Naive thymus-derived CD4-positive, alpha-beta T cell (primary cell): ENCODE results near the gene LAG3. TPM values are rescaled to one million over a fixed set of nuclear protein-coding genes. Genes with fewer than 3 reads are reported as not detected.

ENCODE experiments used
- ATAC-seq: fragments of 150-1000 bp; cut with Tn5 transposase; 2 replicates; pipeline ENCODE4 v1.10.0; 2021; ENCODE audit warnings: mild to moderate bottlenecking, moderate library complexity
- CTCF ChIA-PET: fragments of 350-600 bp; sonication (Branson Sonifier 250); formaldehyde crosslinking; loops from one replicate; lab custom pipeline; 2021; ENCODE audit warnings: antibody characterized with exemption; lab: Charles Lee
- POLR2A ChIA-PET: fragments of 350-600 bp; sonication (Branson Sonifier 250); formaldehyde crosslinking; loops from one replicate; lab custom pipeline; 2021; ENCODE audit warnings: antibody characterized with exemption, inconsistent platforms; lab: Charles Lee
- DNase-seq, 9 donors: peaks; one replicate each; pipeline versions ENCODE4 v3.0.0 to v3.0.0-alpha.2; 2020 to 2022; ENCODE audit warnings: mixed read lengths in 1 of 9
- H3K27ac ChIP-seq: one replicate; pipeline ENCODE4 v1.7.0; 2013; ENCODE audit warnings: mild to moderate bottlenecking, low read depth, low read length, moderate library complexity
- H3K27me3 ChIP-seq, 2 donors: one replicate each; pipeline ENCODE4 v1.7.0; 2013; ENCODE audit warnings: low read length in 2 of 2, mild to moderate bottlenecking in 2 of 2, moderate library complexity in 2 of 2; ENCODE audit not compliant: control insufficient read depth in 2 of 2, insufficient read depth in 2 of 2
- H3K36me3 ChIP-seq, 3 experiments: 1 replicate in 2 of 3; 2 replicates in 1 of 3; pipeline ENCODE4 v1.7.0; 2013; ENCODE audit warnings: low read length in 3 of 3, mild to moderate bottlenecking in 3 of 3, moderate library complexity in 1 of 3; ENCODE audit not compliant: insufficient read depth in 3 of 3, control insufficient read depth in 2 of 3
- H3K4me1 ChIP-seq, 2 donors: one replicate each; pipeline ENCODE4 v1.7.0; 2013; ENCODE audit warnings: low read length in 2 of 2, mild to moderate bottlenecking in 2 of 2, moderate library complexity in 1 of 2; ENCODE audit not compliant: control insufficient read depth in 2 of 2, insufficient read depth in 2 of 2
- H3K4me3 ChIP-seq: 2 replicates; pipeline ENCODE4 v1.7.0; 2013; ENCODE audit warnings: mild to moderate bottlenecking, low read length
- H3K9me3 ChIP-seq, 3 experiments: 1 replicate in 2 of 3; 2 replicates in 1 of 3; pipeline ENCODE4 v1.7.0; 2013; ENCODE audit warnings: low read length in 3 of 3; ENCODE audit not compliant: control insufficient read depth in 2 of 3
- H3K27ac Mint-ChIP-seq, 9 donors: one replicate each; pipeline ENCODE4 v1.8.0; 2020 to 2022; ENCODE audit warnings: mixed read lengths in 9 of 9, mild to moderate bottlenecking in 8 of 9, moderate library complexity in 5 of 9, inconsistent platforms in 2 of 9
- H3K27me3 Mint-ChIP-seq, 5 donors: one replicate each; pipeline ENCODE4 v1.8.0; 2021 to 2022; ENCODE audit warnings: mixed read lengths in 5 of 5, mild to moderate bottlenecking in 1 of 5
- H3K36me3 Mint-ChIP-seq, 5 donors: one replicate each; pipeline ENCODE4 v1.8.0; 2020 to 2022; ENCODE audit warnings: mixed read lengths in 5 of 5, mild to moderate bottlenecking in 3 of 5, inconsistent platforms in 1 of 5
- H3K4me1 Mint-ChIP-seq, 7 donors: one replicate each; pipeline ENCODE4 v1.8.0; 2020 to 2022; ENCODE audit warnings: mixed read lengths in 7 of 7, mild to moderate bottlenecking in 3 of 7, inconsistent platforms in 1 of 7
- H3K4me3 Mint-ChIP-seq, 10 donors: one replicate each; pipeline ENCODE4 v1.8.0; 2020 to 2022; ENCODE audit warnings: mild to moderate bottlenecking in 10 of 10, mixed read lengths in 10 of 10, moderate library complexity in 6 of 10, inconsistent platforms in 2 of 10
- H3K9me3 Mint-ChIP-seq, 11 donors: one replicate each; pipeline ENCODE4 v1.8.0; 2020 to 2022; ENCODE audit warnings: mixed read lengths in 11 of 11, mild to moderate bottlenecking in 4 of 11, inconsistent platforms in 1 of 11, moderate library complexity in 1 of 11
- intact Hi-C, 2 donors: fragments of 100-400 bp; cut with micrococcal nuclease; formaldehyde crosslinking; loops; one replicate each; pipeline ENCODE4 v1.15.1; 2023
- polyA plus RNA-seq, 2 donors: library from polyadenylated mRNA; unstranded; fragments of 300-500 nt; fragmentation: Illumina TruSeq; gene quantifications; one replicate each; pipeline ENCODE4 v1.2.3, GENCODE V29; 2021
- total RNA-seq, 6 experiments: library from RNA in 5 of 6; stranded (reverse) in 5 of 6; gene quantifications; 1 replicate in 5 of 6; 2 replicates in 1 of 6; pipeline ENCODE4 v1.2.3 and lab custom pipeline; 2021 to 2026

The LAG3 gene
- total RNA-seq: 10 to 100 TPM in 1 of 5 experiments, 1 to 10 TPM in 2, under 1 TPM in 2; 0.64 to 46.5 (median 1.7) TPM
- polyA plus RNA-seq: under 1 TPM; 0.26 to 0.69 TPM
- total RNA-seq (lab: John Stamatoyannopoulos, UW): 0.94 reads per million

DNA sequence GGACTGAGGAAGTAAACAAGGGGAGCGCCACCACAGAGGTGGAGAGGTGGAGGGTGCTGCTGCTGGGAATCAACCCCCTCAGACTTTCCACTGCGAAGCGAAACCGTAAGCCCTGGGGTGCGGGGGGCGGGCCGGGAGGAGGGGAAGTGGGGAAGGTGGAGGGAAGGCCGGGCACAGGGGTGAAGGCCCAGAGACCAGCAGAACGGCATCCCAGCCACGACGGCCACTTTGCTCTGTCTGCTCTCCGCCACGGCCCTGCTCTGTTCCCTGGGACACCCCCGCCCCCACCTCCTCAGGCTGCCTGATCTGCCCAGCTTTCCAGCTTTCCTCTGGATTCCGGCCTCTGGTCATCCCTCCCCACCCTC, at the start of gene LAG3:
TSS of gene LAG3 (plus strand) at position 190 of the 365 bp plus-strand sequence. CDS start 333 bp downstream, outside the sequence.
- ChIA-PET POLR2A (interaction anchor here (0.7 to 2.7 kb wide), 7 partner anchors 8 to 20 kb away, joined by 3 to 14 read pairs (median 5); partner anchors contain the start of genes CD4 and MLF2), CTCF (interaction anchor here (1.1 to 3.1 kb wide), 4 partner anchors 9 to 21 kb away, joined by 3 to 14 read pairs (median 4); partner anchors contain the start of genes CD4 and MLF2)
- intact Hi-C loops: loop anchor here (1.0 to 2.0 kb wide), 3 partner anchors 8 to 16 kb away; partner anchors contain the start of gene CD4 (in 1 of the 2)
- DNase-seq (peak in 2 of 9 donors; percentile 48 to 70), ATAC-seq (no peak)
- peak within 1 kb of the TSS; percentile 55 for H3K4me3 ChIP-seq
- Mint-ChIP-seq H3K36me3 (peaks cover 0 to 18% (median 0%) of the 10 kb centered on the region in 5 donors), H3K27ac (peak within 1 kb of the TSS in 7 of 9 donors; percentile 16 to 91 (median 47)), H3K4me3 (peak within 1 kb of the TSS; percentile 51 to 87 (median 71)), H3K27me3 (peaks cover 0 to 56% (median 17%) of the 10 kb centered on the region in 5 donors), H3K9me3 (peaks cover 0 to 1% (median 0%) of the 10 kb centered on the region in 11 donors), H3K4me1 (peaks cover 27 to 80% (median 40%) of the 10 kb centered on the region in 7 donors)
- H3K36me3 ChIP-seq: no peaks in the 10 kb centered on the region
- no peaks in the 10 kb centered on the region for H3K27me3 ChIP-seq
- no peaks in the 10 kb centered on the region for H3K9me3 ChIP-seq
- peaks cover 18 to 35% of the 10 kb centered on the region in 2 donors for H3K4me1 ChIP-seq
- H3K27ac ChIP-seq: peak within 1 kb of the TSS; percentile 46

DNA sequence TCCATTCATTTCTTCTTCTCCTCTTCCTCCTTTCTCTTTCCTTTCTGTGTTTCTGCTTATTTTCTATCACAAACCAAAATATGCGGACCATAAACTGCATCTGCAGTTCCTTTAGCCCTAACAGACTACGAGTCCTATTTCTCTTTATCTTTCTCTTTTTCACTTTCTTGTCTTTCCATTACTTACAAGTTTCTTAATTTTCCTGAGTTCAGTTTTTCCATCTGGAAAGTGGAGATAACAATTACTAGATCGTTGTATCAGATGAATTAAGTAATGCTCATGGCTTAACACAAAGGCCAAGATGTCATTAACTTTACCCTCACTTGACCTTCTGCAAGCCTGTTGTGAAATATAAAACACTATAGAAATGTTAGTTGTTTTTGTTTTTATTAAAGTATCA, 49.5 kb upstream of the LAG3 start:
- Histone ChIP-seq H3K36me3 (peaks cover 0 to 5% (median 0%) of the 10 kb centered on the region in 3 experiments), H3K4me3 (no peak overlapping the region), H3K27me3 (no peaks in the 10 kb centered on the region), H3K27ac (no peak overlapping the region), H3K9me3 (no peaks in the 10 kb centered on the region), H3K4me1 (peaks cover 10 to 11% of the 10 kb centered on the region in 2 donors)
- peaks cover 0 to 3% (median 0%) of the 10 kb centered on the region in 11 donors for H3K9me3 Mint-ChIP-seq
- peaks cover 24 to 33% (median 27%) of the 10 kb centered on the region in 7 donors for H3K4me1 Mint-ChIP-seq
- no peaks in the 10 kb centered on the region for H3K27me3 Mint-ChIP-seq
- ATAC-seq: no peak
- DNase-seq: no peak
- ChIA-PET CTCF (interaction anchor here (1.1 to 1.6 kb wide), 2 partner anchors 30 to 112 kb away, joined by 5 to 6 read pairs; partner anchors contain the start of gene MLF2), POLR2A (interaction anchor here (0.7 to 3.6 kb wide), 17 partner anchors 10 to 278 kb away, joined by 3 to 67 read pairs (median 4); partner anchors contain the start of genes CD27, CDCA3, MLF2 and USP5)
- H3K27ac Mint-ChIP-seq: peak overlapping the region in 7 of 9 donors; percentile 21 to 98 (median 90)
- peak overlapping the region in 2 of 10 donors; percentile 82 to 91 for H3K4me3 Mint-ChIP-seq
- peaks cover 4 to 8% (median 7%) of the 10 kb centered on the region in 5 donors for H3K36me3 Mint-ChIP-seq
- intact Hi-C loops: no loop called here

DNA sequence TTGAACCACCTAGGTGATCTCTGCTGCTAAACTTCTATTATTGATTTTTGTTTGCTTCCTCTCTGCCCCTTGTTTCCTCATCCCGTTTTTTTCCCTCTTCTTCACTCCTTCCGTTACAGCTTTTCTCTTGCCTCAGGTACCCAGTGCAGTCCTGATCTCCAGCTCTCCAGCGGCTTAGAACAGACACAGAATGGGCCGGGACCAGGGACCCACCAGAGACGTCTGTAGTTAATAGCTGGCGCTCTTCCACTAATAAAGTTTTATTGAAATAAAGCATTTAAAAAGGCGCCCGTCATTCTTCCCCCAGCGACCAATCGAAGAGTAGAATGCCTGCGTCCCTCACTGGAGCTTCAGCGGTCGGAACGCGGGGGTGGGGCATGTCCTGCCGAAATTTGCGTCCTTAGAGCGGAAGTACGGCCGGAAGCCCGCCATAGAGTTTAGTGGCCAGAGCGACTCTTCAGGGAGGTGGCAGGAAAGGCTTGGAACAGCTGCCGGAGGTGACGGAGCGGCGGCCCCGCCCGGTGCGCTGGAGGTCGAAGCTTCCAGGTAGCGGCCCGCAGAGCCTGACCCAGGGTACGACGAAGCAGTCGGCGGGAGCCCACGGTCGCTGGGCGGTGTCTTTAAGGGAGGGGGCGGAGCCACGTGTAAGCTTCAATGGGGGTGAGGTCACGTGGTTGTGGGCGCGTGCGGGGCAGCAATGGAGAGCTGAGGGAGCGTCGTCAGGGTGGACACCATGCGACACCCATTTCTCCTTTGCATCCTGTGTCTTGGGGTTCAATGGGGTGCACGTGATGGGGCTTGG, 48.5 kb upstream of the LAG3 start, which contains the start of gene COPS7A:
TSS of gene COPS7A (plus strand) at position 440 of the 802 bp plus-strand sequence. CDS start 611 bp downstream, outside the sequence.
- Mint-ChIP-seq H3K36me3 (peaks cover 4 to 14% (median 7%) of the 10 kb centered on the region in 5 donors), H3K9me3 (peaks cover 0 to 3% (median 0%) of the 10 kb centered on the region in 11 donors), H3K4me1 (peaks cover 24 to 34% (median 27%) of the 10 kb centered on the region in 7 donors), H3K27me3 (no peaks in the 10 kb centered on the region), H3K4me3 (peak within 1 kb of the TSS; percentile 80 to 97 (median 92)), H3K27ac (peak within 1 kb of the TSS; percentile 90 to 98 (median 96))
- Histone ChIP-seq H3K36me3 (peaks cover 3 to 15% (median 6%) of the 10 kb centered on the region in 3 experiments), H3K27me3 (no peaks in the 10 kb centered on the region), H3K9me3 (no peaks in the 10 kb centered on the region), H3K4me1 (peaks cover 10 to 11% of the 10 kb centered on the region in 2 donors), H3K27ac (peak within 1 kb of the TSS; percentile 75), H3K4me3 (peak within 1 kb of the TSS; percentile 63)
- ATAC-seq (peak; percentile 93), DNase-seq (peak; percentile 77 to 94 (median 90))
- POLR2A ChIA-PET: interaction anchor here (0.6 to 3.6 kb wide), 36 partner anchors 9 to 454 kb away, joined by 3 to 67 read pairs (median 4); partner anchors contain the start of genes C12orf57, CD27, CD4 and CDCA3
- CTCF ChIA-PET: interaction anchor here (0.6 to 3.0 kb wide), 9 partner anchors 24 to 128 kb away, joined by 3 to 11 read pairs (median 3); partner anchors contain the start of genes CDCA3, MLF2, USP5 and ZNF384
- intact Hi-C loops: loop anchor here (1.0 to 2.0 kb wide), 14 partner anchors 21 to 295 kb away; partner anchors contain the start of genes CHD4 (in 2 of the 2), ING4 (in 2 of the 2), MLF2 (in 2 of the 2) and MRPL51 (in 2 of the 2)

DNA sequence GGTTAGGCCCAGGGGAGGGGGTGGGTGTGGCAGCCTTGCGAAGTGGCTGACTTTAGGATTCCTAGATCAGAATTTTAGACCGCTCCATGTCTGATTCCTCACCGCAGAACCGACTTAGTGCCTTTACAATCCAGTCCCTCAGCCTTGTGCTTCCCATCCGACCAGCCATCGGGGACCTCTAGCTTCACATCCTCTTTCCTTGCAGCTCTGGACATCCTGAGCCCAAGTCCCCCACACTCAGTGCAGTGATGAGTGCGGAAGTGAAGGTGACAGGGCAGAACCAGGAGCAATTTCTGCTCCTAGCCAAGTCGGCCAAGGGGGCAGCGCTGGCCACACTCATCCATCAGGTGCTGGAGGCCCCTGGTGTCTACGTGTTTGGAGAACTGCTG, 47.9 kb upstream of the LAG3 start:
- peaks cover 4 to 20% (median 8%) of the 10 kb centered on the region in 5 donors for H3K36me3 Mint-ChIP-seq
- Histone ChIP-seq H3K27me3 (no peaks in the 10 kb centered on the region), H3K36me3 (peaks cover 9 to 21% (median 12%) of the 10 kb centered on the region in 3 experiments), H3K4me1 (peaks cover 10 to 11% of the 10 kb centered on the region in 2 donors), H3K4me3 (peak overlapping the region; percentile 63), H3K9me3 (no peaks in the 10 kb centered on the region), H3K27ac (peak overlapping the region; percentile 75)
- ChIA-PET CTCF (interaction anchor here (0.6 to 3.0 kb wide), 6 partner anchors 25 to 127 kb away, joined by 3 to 11 read pairs (median 4); partner anchors contain the start of genes CDCA3, USP5 and ZNF384), POLR2A (interaction anchor here (0.6 to 3.6 kb wide), 28 partner anchors 8 to 453 kb away, joined by 3 to 67 read pairs (median 4); partner anchors contain the start of genes CD4, CDCA3, ENO2 and MLF2)
- ATAC-seq (peak; percentile 13), DNase-seq (peak in 1 of 9 donors; percentile 39)
- peak overlapping the region; percentile 90 to 98 (median 96) for H3K27ac Mint-ChIP-seq
- peaks cover 24 to 34% (median 27%) of the 10 kb centered on the region in 7 donors for H3K4me1 Mint-ChIP-seq
- H3K4me3 Mint-ChIP-seq: peak overlapping the region; percentile 80 to 97 (median 92)
- H3K27me3 Mint-ChIP-seq: no peaks in the 10 kb centered on the region
- H3K9me3 Mint-ChIP-seq: peaks cover 0 to 3% (median 0%) of the 10 kb centered on the region in 11 donors
- intact Hi-C loops: loop anchor here (1.0 to 2.0 kb wide), 14 partner anchors 21 to 294 kb away; partner anchors contain the start of genes CHD4 (in 2 of the 2), ING4 (in 2 of the 2), MLF2 (in 2 of the 2) and MRPL51 (in 2 of the 2)

DNA sequence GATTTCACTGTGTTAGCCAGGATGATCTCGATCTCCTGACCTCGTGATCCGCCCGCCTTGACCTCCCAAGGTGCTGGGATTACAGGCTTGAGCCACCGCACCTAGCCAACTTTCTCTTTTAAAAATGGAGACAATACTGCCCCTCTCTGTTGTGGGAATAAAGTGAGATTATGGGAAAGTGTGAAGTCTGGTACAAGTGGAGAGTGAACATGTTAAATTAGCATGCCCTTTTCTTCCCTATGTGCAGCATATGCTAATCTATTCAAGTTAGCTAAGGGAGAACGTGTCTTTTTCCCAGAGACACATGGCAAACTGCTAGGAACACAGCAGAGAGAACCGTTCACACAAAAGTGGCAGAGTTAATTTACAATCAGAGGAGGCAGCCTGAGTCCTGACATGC, 47.0 kb upstream of the LAG3 start:
- Histone ChIP-seq H3K36me3 (peaks cover 12 to 30% (median 18%) of the 10 kb centered on the region in 3 experiments), H3K4me3 (no peak overlapping the region), H3K27ac (no peak overlapping the region), H3K9me3 (no peaks in the 10 kb centered on the region), H3K27me3 (no peaks in the 10 kb centered on the region), H3K4me1 (peaks cover 10 to 11% of the 10 kb centered on the region in 2 donors)
- Mint-ChIP-seq H3K4me3 (peak overlapping the region in 9 of 10 donors; percentile 16 to 97 (median 65)), H3K36me3 (peaks cover 8 to 29% (median 11%) of the 10 kb centered on the region in 5 donors), H3K9me3 (peaks cover 0 to 3% (median 0%) of the 10 kb centered on the region in 11 donors), H3K27me3 (no peaks in the 10 kb centered on the region), H3K27ac (peak overlapping the region in 7 of 9 donors; percentile 33 to 96 (median 58)), H3K4me1 (peaks cover 24 to 34% (median 29%) of the 10 kb centered on the region in 7 donors)
- ChIA-PET POLR2A (interaction anchor here (0.7 to 3.6 kb wide), 8 partner anchors 11 to 127 kb away, joined by 3 to 67 read pairs (median 7); partner anchors contain the start of genes CDCA3, MLF2, USP5 and ZNF384), CTCF (interaction anchor here (1.0 to 3.0 kb wide), 3 partner anchors 36 to 126 kb away, joined by 3 to 11 read pairs (median 7); partner anchors contain the start of genes CDCA3, USP5 and ZNF384)
- intact Hi-C loops: loop anchor here in 1 of 2 donors (2.0 kb wide), 1 partner anchor 293 kb away; the partner anchor contains the start of gene LPCAT3
- DNase-seq: no peak
- no peak for ATAC-seq
